Activated CD4-positive, alpha-beta T cell treated with anti-CD3 and anti-CD28 coated beads, Interleukin-2, Interleukin-4, amounts not matched to agents 100 ng/mL and 50 ng/mL, durations not matched to agents 16 hours and 8 hours (primary cell): Measurements from ENCODE around the gene SLC25A12.
A peak's percentile ranks its signal among the peaks of the same experiment; 100 is the strongest.

ENCODE experiments used
- DNase-seq: peaks from one replicate; pipeline ENCODE4 v3.0.0-alpha.2; 2020; ENCODE audit warnings: low spot score

Gene SLC25A12

DNA sequence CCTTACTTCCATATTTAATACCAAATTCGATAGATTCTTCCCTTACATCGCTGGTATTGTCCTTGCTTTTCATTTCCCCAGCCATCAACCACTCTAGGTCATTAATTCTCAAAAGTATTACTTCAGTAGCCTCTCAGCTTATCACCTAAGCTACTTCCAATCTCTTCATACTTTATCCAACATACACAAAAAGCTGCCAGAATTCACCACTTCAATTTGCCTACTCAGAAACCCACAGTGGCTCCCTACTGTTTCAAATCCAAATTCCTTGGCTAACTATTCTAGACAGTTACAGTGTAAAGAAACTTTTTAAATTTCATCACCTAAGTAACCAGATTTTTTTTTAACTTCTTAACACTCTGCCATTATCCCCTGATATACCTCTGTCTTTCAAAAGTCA is 4.7 kb downstream of the SLC25A12 start:
- DNase-seq, result no peak

DNA sequence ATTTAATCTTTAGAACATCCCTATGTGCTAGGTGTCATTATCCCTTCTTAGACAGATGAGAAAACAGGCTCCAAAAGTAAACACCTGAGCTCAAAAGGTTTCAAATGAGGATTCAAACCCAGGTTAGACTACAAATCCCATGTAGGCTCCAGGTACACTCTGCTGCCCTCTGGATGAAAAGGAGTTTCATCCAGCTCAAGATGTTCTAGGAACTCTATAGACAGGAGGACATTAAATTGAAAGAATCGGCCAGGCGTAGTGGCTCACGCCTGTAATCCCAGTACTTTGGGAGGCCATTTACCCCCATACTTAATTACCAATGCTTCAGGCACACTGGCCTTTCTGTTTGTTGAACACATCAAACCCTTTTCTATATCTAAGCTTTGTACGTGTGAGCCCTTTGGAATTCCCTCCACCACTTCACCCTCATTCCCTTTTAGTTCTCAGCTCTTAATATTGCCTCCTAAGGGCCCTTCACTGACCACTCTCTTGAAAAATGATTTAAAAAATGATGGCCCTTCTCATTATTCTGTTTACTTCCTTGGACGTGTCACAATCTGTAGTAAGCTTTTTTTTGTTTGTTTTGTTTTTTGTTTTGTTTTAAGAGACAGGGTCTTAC is 10.7 kb downstream of the SLC25A12 start:
- DNase-seq, result no peak

DNA sequence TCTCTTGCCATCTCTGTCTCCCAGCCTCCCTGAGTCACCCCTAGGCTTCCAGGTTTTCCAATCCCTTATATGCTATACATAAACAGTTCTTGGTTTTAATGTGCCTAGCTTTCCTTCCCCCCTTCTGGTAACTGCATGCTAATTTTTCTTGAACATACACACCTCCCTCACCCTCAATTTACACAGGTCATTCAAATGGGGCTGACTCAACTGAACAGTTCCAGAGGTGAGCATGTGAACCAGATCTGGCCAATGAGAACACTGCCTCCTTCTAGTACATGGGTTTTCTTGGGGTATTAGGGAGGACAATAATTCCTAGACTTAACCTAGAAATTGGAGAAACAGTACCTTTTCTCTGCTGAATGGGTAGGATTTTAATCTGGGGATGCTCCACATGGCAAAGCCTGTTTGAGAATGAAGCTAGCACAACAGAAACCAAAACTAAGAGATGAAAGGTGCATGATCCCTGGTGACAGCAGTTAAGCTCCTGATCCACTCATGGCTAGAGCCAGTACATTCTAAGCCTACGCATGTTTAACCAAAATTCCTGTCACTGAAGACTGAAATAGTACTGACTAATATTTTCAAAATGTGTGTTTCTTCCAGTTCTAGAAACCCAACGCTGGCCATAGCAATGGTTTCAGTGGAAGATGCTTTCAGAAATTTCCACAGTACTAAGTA is 11.8 kb downstream of the SLC25A12 start:
- DNase-seq, result peak; percentile 35

DNA sequence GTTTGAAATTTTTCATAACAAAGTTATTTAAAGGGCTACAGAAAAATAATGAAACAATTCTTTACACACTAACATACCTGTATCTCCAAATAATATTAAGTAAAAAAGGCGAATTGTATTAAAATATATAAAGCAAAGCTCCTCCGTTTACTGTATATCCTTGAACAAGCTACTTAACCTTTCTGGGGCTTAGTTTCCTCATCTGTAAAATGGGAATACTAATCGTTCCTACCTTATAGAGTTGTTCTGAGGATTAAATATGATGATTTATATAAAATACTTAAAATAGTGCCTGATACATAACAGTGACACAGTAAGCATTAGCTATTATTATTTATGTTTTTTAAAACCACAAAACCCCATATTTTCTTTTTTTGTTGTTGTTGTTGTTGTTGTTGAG is 13.3 kb downstream of the SLC25A12 start:
- no peak for DNase-seq

DNA sequence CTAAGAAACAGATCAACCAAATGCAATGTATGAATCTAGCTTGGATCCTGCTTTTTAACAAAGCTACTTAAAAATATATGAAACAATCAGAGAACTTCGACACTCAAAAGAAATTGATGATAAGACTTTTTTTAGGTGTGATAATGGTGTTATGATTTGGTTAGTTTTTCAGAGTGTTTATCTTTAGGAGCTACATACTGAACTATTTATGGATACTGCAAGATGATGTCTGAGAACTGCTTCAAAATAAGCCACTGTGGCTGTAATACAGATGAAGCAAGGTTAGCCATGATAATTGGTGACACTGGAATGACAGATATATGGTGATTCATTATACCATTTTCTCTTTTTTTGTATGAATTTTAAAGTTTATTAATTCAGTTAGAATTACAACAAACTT is 14.2 kb downstream of the SLC25A12 start:
- no peak for DNase-seq

DNA sequence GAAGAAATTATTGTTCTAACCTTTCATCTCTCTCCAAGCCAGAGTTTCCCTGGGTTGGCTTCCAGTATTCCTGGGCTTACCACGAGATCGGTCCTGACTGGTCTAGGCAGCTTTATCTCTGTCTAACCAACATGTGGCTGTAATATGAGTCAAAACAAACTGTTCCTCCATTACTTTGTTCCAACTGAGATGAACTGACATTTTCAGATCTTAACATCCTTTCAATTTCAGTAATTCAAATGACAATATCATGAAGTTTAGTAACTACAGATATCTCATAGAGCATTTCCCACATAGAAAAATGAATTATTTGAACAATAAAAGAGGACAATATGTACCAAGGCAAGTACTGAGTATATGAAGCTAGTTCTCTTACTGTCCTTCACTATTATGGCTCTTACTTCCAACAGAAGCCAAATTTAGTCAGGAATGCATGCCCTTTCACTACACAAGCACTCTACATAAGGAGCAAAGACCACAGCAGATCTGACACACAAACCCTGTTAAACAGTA is 15.5 kb downstream of the SLC25A12 start:
- DNase-seq, result peak; percentile 55

DNA sequence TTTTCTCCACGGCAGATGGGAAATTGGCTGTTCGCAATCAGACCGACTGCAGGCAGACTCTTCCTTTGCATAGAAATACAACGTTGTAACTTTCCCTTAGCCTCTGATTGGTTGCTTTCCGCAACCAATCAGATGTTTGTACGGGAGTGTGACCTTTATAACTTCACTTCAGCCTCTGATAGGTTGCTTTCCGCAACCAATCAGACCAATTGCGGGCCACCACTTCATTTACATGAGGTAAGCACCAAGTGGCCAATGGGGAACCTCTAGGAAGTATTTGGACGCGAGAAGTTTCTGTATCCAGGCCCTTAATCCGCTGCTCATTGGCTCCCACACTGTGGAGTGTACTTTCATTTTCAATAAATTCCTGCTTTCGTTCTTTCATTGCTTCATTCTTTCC is 19.1 kb downstream of the SLC25A12 start:
- no peak for DNase-seq

DNA sequence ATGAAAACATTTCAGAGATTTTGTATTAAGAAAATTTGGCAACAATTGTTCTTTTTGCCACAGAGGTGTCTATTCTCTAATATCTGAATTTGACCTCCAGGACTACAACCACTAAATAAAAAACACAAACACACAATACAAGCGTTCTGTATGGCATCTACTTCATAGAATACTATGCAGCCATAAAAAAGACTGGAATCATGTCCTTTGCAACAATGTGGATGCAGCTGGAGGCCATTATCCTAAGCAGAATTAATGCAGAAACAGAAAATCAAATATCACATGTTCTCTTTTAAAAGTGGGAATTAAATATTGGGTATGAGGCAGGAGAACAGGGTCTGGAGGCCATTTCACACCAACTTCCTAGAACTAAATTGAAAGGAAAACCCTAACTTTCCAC is 19.5 kb downstream of the SLC25A12 start:
- no peak for DNase-seq

DNA sequence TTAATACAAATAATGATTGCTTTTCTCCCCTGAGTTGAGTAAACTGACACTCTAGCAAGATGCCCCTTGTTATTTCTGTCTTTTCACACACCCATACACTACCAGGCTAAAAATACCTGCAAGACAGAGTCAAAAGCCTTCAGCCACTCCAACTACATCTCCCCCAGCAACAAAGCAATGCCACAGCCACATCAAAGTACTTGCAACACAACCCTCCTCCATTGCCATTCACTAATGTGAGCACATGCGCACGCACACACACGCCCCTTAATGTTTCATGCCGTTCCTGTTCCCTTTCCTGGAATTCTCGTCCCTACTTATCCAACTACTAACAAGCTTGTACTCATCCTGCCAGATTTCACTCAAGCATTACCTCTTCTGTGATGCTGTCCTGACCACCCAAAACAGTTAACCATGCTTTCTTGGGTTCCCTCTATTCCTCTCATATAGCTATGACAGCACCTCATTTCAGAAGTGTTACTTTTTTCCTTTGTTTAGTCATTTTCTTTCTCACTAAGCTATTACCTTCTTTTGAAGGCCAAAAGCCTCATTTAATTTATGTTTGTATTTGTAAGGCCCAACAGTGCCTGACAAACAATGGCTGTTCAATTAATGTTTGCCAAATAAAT is 29.6 kb downstream of the SLC25A12 start:
- DNase-seq, result peak; percentile 17

DNA sequence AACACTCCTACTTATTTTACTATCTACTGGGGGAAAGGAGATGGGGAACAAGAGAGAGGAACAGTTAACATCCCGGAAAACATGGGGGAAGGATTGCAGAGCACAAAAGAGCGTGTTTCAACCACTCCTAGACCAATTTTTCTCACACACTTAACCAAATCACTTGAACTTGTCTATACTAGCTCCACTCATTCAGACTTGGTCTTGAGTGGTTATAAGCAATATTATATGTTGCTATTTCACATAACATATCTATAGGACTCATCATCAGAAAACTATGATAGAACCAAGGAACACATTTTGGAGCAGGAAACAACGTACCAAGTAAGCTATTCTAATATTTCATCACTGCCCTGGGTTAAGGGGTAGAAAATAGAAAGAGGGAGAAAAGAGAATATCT is 31.5 kb downstream of the SLC25A12 start:
- DNase-seq, result no peak

DNA sequence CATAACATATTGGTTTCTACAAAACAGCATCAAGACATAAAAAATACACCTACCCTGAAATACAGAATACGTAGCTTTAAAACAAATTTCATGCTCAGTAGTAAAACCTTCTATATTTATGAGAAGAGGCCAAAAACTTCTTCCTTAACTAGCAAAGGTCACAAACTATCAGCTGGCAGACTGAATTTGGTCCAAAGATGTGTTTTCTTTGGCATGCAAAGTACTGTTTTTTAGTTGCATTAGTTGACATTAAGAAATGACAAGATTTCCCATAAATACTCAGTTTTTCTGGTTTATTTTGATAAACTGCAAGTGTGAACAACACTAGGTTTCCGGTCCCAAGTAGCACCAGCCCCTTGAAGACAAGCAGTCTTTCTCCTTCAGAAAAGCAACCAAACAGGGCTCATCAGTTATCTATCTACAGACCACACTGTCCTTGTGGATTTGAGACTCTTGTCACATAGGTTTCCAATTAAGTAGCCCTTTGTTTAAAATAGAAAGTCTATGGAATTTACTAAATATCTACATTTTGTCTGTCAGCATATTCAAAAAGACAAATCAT is 35.6 kb downstream of the SLC25A12 start:
- DNase-seq, result no peak

DNA sequence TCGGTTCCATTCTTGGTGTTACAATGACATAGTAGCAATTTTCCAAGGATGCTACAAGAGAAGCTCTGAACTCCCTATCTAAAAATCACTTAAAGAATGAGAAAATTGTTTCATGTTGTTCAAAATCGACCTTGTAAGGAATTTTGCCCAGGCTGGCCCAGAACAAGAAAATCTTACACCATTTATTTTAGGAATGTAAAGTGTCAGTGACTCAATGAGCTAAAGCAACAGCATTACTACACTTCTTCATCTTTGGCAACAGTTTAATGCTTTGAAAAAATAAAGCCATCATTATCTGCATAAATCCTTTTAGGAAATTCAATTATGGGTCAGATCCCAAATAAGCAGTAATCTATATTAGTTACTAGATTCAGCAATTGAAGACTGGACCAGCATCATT is 38.6 kb downstream of the SLC25A12 start:
- DNase-seq, result no peak

DNA sequence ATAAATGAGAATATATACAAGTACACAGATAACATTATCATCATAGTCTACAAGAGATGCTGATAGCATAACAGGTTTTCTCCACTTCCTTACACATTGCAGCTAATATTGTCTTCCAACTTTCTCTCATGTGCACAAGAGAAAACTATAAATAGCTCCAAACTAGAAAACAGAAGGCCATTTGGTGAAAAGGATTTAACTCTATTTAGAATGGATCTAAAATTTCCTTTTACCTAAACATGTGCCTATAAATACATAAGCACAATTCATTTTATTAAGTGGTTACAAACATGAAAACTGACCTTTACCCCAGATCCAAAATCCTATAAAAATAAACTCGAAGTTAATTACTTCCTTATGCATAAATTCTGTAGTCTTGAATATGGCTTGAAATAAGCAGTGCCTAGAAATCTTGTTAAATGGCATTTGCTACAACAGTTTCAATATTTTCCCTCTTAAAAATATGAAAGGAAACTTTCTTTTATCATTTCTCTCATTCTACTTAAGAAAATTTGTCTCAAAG is 41.6 kb downstream of the SLC25A12 start:
- DNase-seq, result no peak

DNA sequence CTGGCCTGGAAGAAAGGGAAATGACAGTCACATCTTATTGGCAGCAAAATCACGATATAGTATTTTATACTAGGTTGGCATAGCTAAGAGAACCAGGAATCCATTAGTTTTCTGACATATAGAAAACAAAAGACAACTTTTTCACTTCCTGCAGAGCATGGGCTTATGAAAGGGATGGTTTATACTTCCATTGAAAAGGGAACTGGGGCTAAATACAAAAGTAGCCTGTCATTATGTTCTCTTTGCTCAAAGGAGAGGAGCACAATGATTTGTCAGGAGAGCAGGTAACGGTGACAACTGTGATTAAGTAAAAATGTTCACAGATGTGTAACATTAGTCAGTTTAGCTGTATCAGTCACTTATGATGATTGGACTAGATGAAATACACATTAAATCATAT is 46.4 kb downstream of the SLC25A12 start:
- no peak for DNase-seq

DNA sequence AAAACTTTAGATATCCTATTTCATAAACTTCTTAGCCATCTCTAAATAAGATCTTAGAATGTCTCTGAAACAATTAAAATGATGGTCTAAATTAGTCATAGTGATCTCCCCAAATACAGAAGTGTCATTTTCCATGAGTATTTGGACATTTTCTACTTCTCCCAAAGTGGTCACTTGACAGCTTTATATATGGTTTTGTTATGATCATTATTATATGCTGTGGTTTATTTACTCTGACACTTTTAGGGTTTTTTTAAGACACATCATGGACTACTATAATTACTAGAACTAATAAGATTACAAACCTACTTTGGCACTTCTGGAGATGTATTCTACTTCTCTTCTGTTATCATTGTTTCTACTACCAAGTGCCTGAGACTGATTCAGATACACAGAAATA is 47.1 kb downstream of the SLC25A12 start:
- DNase-seq, result no peak

DNA sequence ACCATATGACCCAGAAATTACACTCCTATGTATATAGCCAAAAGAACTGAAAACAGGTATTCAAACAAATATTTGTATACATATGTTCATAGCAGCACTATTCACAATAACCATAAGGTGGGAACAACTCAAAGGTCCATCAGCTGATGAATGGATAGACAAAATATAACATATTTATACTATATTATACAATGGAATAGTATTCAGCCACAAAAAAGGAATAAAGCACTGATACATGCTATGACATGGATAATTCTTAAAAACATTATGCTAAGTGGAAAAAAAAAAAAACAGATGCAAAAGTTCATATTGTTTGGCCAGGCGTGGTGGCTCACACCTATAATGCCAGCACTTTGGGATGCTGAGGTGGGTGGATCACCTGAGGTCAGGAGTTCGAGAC is 52.0 kb downstream of the SLC25A12 start:
- DNase-seq, result no peak

DNA sequence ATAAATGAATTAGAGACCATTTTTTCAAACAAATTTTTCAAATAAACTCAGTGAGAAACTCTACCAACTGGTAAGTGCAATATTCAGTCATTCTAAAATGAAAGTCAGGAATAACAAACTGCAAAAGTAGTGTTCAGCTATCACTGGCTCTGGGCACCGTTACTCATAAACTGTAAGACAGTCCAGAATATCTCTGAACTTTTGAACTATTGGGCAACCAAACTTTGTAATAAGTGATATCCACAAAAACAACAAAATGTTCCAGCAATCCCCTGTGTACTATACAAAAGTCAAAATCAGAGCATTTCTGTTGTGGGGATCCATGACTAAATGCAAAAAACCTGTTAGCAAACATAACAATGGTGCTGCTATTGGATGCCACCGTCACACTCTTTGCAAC is 56.3 kb downstream of the SLC25A12 start:
- no peak for DNase-seq

DNA sequence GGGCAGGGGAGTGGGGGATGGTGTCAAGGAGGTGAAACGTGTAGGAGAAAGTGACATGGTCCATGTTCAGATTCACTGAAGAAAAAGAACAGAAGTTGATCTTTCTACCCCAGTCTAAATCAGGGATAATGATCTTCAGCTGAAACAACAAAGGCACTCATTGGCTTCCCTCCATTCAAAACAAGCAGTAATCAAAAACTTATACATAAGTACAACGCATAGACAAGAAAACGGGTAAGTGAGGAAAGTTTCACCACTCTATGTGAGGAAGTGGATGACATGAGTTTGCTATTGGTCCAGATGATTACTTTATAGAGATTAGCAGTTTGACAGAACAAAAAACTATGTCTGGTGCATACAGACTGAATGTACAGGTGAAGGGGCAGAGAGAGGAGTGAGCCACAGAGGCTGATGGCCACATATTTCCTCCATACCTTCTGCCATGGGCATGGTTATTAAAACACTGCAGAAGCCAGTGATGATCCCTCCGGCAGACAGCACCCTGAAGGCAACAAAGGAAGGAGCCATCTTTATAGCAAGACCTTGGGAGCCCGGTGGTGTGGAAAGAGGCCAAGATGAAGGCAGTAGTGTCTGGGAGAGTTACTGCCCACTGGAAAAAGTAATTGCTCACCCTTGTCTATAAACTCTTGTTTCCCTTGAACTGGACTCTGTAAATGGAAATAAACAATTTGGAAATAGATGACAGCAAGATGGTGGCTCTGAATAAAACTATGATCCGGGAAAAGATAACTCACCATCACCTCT is 57.7 kb downstream of the SLC25A12 start:
- DNase-seq, result no peak

DNA sequence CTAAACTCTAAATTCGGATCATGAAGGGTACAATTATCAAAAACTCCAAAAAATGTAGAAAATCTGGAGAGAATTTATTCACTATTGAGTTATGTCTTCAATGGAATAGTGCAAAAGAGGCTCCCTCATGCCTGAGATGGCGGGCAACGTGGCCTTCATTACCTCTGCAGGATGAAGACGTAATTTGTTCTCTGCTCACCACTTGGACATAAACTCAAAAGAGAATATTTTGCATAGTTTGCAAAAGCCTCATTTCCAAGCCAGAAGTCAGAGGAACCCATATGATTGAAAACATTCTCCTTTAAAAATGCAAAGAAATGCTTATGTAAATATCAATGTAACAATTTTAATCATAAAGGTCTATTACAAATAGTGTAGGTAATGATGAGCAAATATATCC is 58.7 kb downstream of the SLC25A12 start:
- DNase-seq, result no peak

DNA sequence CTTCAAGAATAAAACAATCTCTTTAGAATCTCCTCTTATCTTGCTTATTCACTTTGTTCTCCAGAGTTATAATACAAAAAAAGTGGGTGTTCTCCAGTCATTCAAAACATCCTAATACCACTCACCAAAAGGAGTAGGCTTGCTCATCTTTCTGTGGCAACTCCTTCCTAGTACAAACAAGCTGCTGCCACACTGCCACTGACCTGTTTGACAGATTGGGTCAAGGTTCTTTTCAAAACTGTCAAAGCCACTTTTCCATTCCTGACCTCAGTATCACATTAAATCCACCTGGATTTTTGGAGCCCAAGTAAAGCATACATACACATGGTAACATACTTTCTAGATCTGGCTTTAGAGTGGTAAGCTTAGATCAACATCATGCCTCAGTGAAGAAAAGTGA is 59.8 kb downstream of the SLC25A12 start:
- DNase-seq, result no peak

DNA sequence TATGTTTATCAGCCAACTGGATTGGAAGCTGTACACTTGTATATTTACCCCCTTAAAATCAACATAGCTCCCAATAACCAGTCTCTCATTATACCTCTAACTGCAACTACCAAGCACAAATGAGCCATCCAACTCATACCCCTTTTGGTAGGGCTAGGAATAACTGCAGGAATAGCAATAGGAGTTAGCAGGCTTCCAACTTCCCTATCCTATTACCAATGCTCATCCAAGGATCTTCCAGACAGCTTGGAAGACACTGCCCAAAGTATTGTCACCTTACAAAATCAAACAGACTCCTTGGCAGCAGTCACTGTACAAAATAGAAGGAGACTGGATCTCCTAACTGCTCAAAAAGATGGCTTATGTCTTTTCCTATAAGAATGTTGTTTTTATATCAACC is 61.6 kb downstream of the SLC25A12 start:
- DNase-seq, result no peak

DNA sequence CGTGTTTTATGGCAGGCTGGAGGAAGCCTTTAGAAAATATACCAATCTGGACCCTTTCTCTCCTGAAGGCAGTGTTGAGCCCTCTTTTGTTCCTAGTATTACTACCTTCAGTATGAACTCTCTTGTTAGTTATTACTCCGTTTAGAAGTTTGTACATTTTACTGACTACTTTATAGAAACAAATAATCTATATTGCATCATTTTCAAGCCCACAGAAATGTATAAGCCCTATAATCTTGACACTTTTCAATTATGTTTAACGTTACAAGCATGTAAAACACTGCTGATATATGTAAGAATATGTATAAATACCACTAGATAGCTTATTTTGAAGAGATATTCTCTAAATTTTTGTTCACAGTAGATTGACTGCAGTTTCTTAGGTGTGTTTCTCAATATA is 64.0 kb downstream of the SLC25A12 start:
- no peak for DNase-seq
